WI38 (cell line): Measurements from ENCODE around the gene S100A8.
"Not testable (repeated sequence)": the region's sequence is repeated elsewhere in the genome, so short reads cannot be mapped to it uniquely, and the experiment has no call there.

Experiments
- H3K4me3 ChIP-seq: 2 replicates; pipeline ENCODE4 v1.5.1; 2011; ENCODE audit warnings: low read depth, mild to moderate bottlenecking, control low read depth, low read length
- TF ChIP-seq, protein P1 (sequence below): IDR thresholded peaks from 2 replicates; pipeline ENCODE4 v1.5.1; 2012; ENCODE audit warnings: low read depth, mild to moderate bottlenecking, control low read depth, low read length

The S100A8 gene

DNA sequence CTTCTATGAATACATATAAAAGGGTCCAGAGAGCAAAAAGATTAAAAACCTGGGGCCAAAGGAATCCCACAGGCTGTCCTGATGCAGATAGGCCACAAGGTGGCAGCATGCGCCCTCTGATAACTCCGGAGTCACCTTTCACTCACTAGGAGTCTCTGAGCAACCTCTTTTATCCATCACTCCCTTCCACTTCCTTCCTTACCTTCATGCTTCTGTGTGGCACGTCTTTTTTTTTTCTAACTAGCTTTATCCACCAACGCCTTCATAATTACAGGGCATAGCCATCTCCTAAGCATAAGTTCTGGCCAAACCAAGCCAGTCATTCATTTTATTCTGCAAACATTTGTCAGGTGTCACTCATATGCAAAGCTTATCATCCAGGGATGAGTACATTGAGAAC lies 38.4 kb downstream of the S100A8 start:
- no peak overlapping the region for H3K4me3 ChIP-seq
- TF ChIP-seq, protein P1, sequence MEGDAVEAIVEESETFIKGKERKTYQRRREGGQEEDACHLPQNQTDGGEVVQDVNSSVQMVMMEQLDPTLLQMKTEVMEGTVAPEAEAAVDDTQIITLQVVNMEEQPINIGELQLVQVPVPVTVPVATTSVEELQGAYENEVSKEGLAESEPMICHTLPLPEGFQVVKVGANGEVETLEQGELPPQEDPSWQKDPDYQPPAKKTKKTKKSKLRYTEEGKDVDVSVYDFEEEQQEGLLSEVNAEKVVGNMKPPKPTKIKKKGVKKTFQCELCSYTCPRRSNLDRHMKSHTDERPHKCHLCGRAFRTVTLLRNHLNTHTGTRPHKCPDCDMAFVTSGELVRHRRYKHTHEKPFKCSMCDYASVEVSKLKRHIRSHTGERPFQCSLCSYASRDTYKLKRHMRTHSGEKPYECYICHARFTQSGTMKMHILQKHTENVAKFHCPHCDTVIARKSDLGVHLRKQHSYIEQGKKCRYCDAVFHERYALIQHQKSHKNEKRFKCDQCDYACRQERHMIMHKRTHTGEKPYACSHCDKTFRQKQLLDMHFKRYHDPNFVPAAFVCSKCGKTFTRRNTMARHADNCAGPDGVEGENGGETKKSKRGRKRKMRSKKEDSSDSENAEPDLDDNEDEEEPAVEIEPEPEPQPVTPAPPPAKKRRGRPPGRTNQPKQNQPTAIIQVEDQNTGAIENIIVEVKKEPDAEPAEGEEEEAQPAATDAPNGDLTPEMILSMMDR: peak; percentile 82

DNA sequence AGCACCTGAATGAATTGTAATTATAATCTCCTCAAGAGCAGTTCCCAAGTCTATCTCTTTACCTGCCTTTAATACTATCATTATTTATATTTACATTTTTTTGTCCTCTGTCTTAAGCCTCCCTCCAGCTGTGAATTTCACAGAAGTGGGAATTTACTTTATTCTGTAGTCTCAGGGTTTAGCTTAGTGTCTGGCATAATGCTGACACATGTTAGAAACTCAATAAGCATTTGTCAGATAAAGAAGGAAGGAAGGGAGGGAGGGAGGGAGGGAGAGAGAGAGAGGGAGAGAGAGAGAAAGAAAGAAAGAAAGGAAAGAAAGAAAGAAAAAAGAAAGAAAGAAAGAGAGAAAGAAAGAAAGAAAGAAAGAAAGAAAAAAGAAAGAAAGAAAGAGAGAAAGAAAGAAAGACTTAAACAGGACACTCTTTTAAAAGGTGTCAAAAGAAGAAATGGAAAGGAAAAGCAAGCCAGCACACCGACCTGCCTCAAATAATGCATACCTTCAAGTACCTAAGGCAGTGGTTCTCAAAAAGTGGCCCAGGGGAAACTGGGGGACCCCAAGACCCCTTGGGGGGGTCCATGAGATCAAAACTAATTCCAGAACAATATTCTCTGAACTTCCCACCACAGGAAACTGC lies 40.4 kb downstream of the S100A8 start:
- TF ChIP-seq, protein P1: no peak
- no peak overlapping the region for H3K4me3 ChIP-seq

GRCh38 chr1:153349363-153350320 lies 41.2 kb downstream of the S100A8 start:
- TF ChIP-seq, protein P1: no peak
- H3K4me3 ChIP-seq: no peak overlapping the region

GRCh38 chr1:153348511-153349362 lies 42.1 kb downstream of the S100A8 start, which contains the start of gene PGLYRP4:
PGLYRP4 (minus strand) TSS chr1:153348841; CDS start chr1:153347932, 909 bp downstream.
- TF ChIP-seq, protein P1: no peak

DNA sequence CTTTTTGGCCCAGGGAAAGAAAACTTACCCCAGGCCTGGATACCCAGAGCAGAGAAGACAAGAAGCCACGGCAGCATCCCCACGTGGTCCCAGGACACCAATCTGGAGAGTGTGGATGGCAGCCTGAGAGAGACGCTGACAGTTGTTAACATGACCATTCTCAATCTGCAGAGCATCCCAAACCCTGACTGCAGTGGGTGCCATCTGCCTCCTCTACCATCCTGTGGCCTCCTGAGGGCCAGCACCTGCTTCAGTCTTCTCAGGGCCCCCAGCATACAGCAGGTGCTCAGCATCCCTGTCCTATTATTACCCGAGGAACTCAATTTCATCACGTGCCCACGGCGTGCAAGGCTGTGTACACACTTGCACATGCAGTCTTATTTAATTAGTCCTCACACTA lies 43.0 kb downstream of the S100A8 start:
- H3K4me3 ChIP-seq: no peak overlapping the region
- TF ChIP-seq, protein P1: no peak

More at GRCh38 chr1:153348511-153349362, 42.1 kb downstream of the S100A8 start, which contains the start of gene PGLYRP4:
- no peak within 1 kb of the TSS for H3K4me3 ChIP-seq

DNA sequence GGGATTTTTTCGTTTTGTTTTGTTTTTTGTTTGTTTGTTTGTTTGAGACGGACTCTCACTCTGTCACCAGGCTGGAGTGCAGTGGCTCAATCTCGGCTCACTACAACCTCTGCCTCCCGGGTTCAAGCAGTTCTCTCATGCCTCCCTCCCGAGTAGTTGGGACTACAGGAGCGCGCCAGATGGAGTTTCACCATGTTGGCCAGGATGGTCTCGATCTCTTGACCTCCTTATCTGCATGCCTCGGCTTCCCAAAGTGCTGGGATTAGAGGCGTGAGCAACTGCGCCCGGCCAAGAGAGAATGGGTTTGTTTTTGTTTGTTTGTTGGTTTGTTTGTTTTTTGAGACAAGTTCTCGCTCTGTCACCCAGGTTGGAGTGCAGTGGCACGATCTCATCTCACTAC lies 43.8 kb downstream of the S100A8 start:
- not testable (repeated sequence) for H3K4me3 ChIP-seq

DNA sequence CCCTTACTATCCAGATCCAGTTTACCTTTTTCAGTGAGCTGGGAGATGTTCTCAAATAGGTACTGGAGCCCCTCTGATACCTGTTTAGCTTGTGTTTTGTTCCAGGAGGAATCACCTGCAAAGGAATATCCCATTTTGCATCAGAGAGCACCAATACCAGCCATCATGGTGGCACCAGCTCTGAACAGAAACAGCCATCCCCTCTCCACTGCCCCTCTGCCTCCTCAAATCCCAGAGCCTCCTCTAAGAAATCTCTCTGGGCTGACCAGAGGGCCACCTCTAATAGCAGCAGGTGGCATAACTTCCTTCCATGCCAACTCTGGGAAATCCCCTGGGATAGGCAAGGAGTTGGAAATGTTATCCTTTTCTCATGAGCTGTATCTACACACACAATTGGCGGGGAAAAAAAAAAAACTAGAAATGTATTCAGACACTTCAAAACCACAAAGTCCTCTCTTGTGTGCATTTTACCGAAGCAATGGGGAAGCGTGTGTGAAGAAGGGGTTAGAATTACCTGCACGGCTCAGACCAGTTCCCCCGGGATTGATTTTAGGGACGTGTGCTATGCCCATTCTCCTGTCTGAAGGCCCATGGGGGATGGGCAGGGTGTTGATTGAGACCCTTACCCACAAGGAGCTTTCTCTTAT lies 44.7 kb downstream of the S100A8 start:
- TF ChIP-seq, protein P1: no peak
- H3K4me3 ChIP-seq: no peak overlapping the region
